GM12865 (cell line): ENCODE measurements around the gene SLC48A1.
A peak's percentile ranks its signal among the peaks of the same experiment; 100 is the strongest.

Experiments
- DNase-seq: peaks from one replicate; pipeline ENCODE4 v3.0.0; 2010; ENCODE audit warnings: low read depth
- H3K4me3 ChIP-seq: 2 replicates; pipeline ENCODE4 v1.5.1; 2011; ENCODE audit warnings: mild to moderate bottlenecking, low read depth, low read length, control low read depth
- CTCF ChIP-seq: IDR thresholded peaks from 2 replicates; pipeline ENCODE4 v1.5.1; 2011; ENCODE audit warnings: low read length, control low read depth, low read depth, inconsistent platforms; ENCODE audit not compliant: insufficient read depth; ENCODE audit errors: missing control alignments

The SLC48A1 gene

GRCh38 chr12:47816403-47817271 is 43.6 kb downstream of the SLC48A1 start:
- no peak for TF ChIP-seq CTCF
- DNase-seq, result no peak
- no peak overlapping the region for H3K4me3 ChIP-seq

GRCh38 chr12:47817272-47818006 is 44.4 kb downstream of the SLC48A1 start:
- no peak for TF ChIP-seq CTCF
- no peak for DNase-seq
- H3K4me3 ChIP-seq, result no peak overlapping the region

GRCh38 chr12:47818007-47818376 is 45.0 kb downstream of the SLC48A1 start:
- no peak for TF ChIP-seq CTCF
- DNase-seq, result no peak
- H3K4me3 ChIP-seq, result no peak overlapping the region

- peak overlapping the region; percentile 54 for H3K4me3 ChIP-seq
- no peak for TF ChIP-seq CTCF
- DNase-seq, result no peak
Observed at GRCh38 chr12:47818467-47819137, 45.6 kb downstream of the SLC48A1 start.

- peak; percentile 50 for DNase-seq
- TF ChIP-seq CTCF, result peak; percentile 15
- H3K4me3 ChIP-seq, result peak overlapping the region; percentile 56
Observed at GRCh38 chr12:47819138-47819895, 46.3 kb downstream of the SLC48A1 start.

- H3K4me3 ChIP-seq, result peak within 1 kb of the TSS; percentile 56
- no peak for TF ChIP-seq CTCF
- peak; percentile 75 for DNase-seq
Observed at GRCh38 chr12:47819896-47820630, 47.0 kb downstream of the SLC48A1 start, which contains the start of gene HDAC7. TSS of gene HDAC7 (minus strand) at chr12:47819903. CDS start at chr12:47819785, 118 bp downstream.
